ENCODE data around the gene TMEM234.

TMEM234 gene

GRCh38 chr1:32232558-32233304 is 10.6 kb upstream of the TMEM234 start:
- H3K36me3 ChIP-seq (ENCODE audit: control insufficient read depth, insufficient read depth, low read length) = peaks cover 65% of the 10 kb centered on the region
- no peaks in the 10 kb centered on the region for H3K27me3 ChIP-seq (ENCODE audit: control insufficient read depth, insufficient read depth, low read length)
- H3K4me3 ChIP-seq (ENCODE audit: low read depth, low read length) = no peak overlapping the region
- H3K4me1 ChIP-seq (ENCODE audit: control insufficient read depth, insufficient read depth, low read length) = no peaks in the 10 kb centered on the region
- H3K9me3 ChIP-seq (ENCODE audit: control insufficient read depth, insufficient read depth, low read depth, low read length) = no peaks in the 10 kb centered on the region
- no peak overlapping the region for H3K9ac ChIP-seq (ENCODE audit: low read length)
- H3K27ac ChIP-seq (ENCODE audit: low read depth, low read length) = no peak overlapping the region

GRCh38 chr1:32231843-32232432 is 9.8 kb upstream of the TMEM234 start:
- Histone ChIP-seq H3K9ac (ENCODE audit: low read length) (no peak overlapping the region), H3K4me1 (ENCODE audit: control insufficient read depth, insufficient read depth, low read length) (no peaks in the 10 kb centered on the region), H3K4me3 (ENCODE audit: low read depth, low read length) (no peak overlapping the region), H3K27ac (ENCODE audit: low read depth, low read length) (no peak overlapping the region), H3K9me3 (ENCODE audit: control insufficient read depth, insufficient read depth, low read depth, low read length) (no peaks in the 10 kb centered on the region), H3K36me3 (ENCODE audit: control insufficient read depth, insufficient read depth, low read length) (peaks cover 72% of the 10 kb centered on the region), H3K27me3 (ENCODE audit: control insufficient read depth, insufficient read depth, low read length) (no peaks in the 10 kb centered on the region)

DNA sequence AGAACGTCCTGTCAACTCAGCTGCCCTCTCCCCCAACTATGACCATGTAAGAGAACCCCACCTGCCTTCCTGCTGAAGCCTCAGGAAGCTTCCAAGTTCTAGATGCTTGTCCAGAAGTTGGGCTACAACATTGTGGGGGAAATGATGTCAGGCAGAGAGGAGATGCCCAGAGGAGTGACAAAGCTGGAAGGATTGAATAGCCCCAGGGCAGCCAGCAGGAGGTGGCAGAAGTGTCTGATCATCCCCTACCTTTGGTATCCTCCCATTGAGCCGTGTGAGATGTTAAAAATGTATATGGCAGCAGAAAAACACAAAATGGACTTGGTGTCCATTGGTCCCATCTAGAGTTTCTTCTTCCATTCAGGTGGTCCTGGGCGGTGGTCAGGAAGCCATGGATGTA is 6.6 kb upstream of the TMEM234 start:
- Histone ChIP-seq H3K27ac (ENCODE audit: low read depth, low read length) (no peak overlapping the region), H3K27me3 (ENCODE audit: control insufficient read depth, insufficient read depth, low read length) (no peaks in the 10 kb centered on the region), H3K4me3 (ENCODE audit: low read depth, low read length) (no peak overlapping the region), H3K4me1 (ENCODE audit: control insufficient read depth, insufficient read depth, low read length) (no peaks in the 10 kb centered on the region), H3K9ac (ENCODE audit: low read length) (no peak overlapping the region), H3K9me3 (ENCODE audit: control insufficient read depth, insufficient read depth, low read depth, low read length) (no peaks in the 10 kb centered on the region), H3K36me3 (ENCODE audit: control insufficient read depth, insufficient read depth, low read length) (peaks cover 84% of the 10 kb centered on the region)

DNA sequence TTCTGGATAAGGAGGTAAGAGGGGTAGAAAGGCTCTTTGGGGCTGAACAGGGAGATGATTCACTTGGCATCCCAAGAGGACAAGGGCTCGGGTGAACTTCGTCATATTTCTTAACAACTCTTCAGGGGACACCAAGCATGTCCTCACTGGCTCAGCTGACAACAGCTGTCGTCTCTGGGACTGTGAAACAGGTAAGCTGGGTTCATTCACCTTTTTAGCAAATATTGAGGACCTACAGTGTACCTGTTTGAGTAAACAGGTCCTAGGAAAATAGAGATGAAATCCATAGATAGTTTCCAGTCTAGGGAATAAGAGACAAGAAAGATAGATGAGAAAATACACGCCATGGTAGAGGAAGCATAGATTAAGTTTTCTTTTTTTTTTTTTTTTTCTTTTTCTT is 2.1 kb upstream of the TMEM234 start:
- H3K4me3 ChIP-seq (ENCODE audit: low read depth, low read length) = no peak overlapping the region
- no peak overlapping the region for H3K9ac ChIP-seq (ENCODE audit: low read length)
- H3K27me3 ChIP-seq (ENCODE audit: control insufficient read depth, insufficient read depth, low read length) = no peaks in the 10 kb centered on the region

DNA sequence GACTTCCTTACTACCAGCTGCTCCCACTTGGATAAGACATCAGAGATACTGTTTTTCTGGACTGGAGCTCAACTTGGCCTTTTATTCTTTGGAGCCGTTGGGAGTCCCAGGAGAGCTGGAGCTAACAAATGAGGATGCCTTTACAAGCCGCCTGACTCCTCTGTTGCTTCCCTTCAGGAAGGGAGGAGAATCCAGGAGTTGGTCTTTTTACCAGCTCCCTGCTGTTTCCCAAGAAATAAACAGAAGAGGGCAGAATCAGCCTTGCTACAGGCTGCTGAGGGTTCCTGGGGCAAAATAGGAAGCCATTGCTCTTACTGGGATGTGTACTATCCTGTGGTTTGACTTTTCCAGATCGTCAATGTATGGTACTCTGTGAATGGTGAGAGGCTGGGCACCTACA is 1.5 kb upstream of the TMEM234 start:
- Histone ChIP-seq H3K27ac (ENCODE audit: low read depth, low read length) (no peak overlapping the region), H3K9ac (ENCODE audit: low read length) (peak overlapping the region; percentile 28), H3K36me3 (ENCODE audit: control insufficient read depth, insufficient read depth, low read length) (peaks cover 50% of the 10 kb centered on the region), H3K27me3 (ENCODE audit: control insufficient read depth, insufficient read depth, low read length) (no peaks in the 10 kb centered on the region), H3K9me3 (ENCODE audit: control insufficient read depth, insufficient read depth, low read depth, low read length) (no peaks in the 10 kb centered on the region), H3K4me1 (ENCODE audit: control insufficient read depth, insufficient read depth, low read length) (peaks cover 7% of the 10 kb centered on the region; the same call in 1 of the 2 replicates), H3K4me3 (ENCODE audit: low read depth, low read length) (no peak overlapping the region)

More for the DNA sequence above, 2.1 kb upstream of the TMEM234 start:
- no peaks in the 10 kb centered on the region for H3K9me3 ChIP-seq (ENCODE audit: control insufficient read depth, insufficient read depth, low read depth, low read length)
- peaks cover 56% of the 10 kb centered on the region for H3K36me3 ChIP-seq (ENCODE audit: control insufficient read depth, insufficient read depth, low read length)
- peaks cover 7% of the 10 kb centered on the region; the same call in 1 of the 2 replicates for H3K4me1 ChIP-seq (ENCODE audit: control insufficient read depth, insufficient read depth, low read length)
- H3K27ac ChIP-seq (ENCODE audit: low read depth, low read length) = no peak overlapping the region

GRCh38 chr1:32221581-32221979 is 573 bp downstream of the TMEM234 start:
- peaks cover 37% of the 10 kb centered on the region for H3K36me3 ChIP-seq (ENCODE audit: control insufficient read depth, insufficient read depth, low read length)
- H3K4me3 ChIP-seq (ENCODE audit: low read depth, low read length) = peak overlapping the region; percentile 99
- no peaks in the 10 kb centered on the region for H3K27me3 ChIP-seq (ENCODE audit: control insufficient read depth, insufficient read depth, low read length)
- peak overlapping the region; percentile 96 for H3K9ac ChIP-seq (ENCODE audit: low read length)
- peaks cover 7% of the 10 kb centered on the region; the same call in 1 of the 2 replicates for H3K4me1 ChIP-seq (ENCODE audit: control insufficient read depth, insufficient read depth, low read length)
- peak overlapping the region; percentile 34; the same call in 1 of the 2 replicates for H3K27ac ChIP-seq (ENCODE audit: low read depth, low read length)
- H3K9me3 ChIP-seq (ENCODE audit: control insufficient read depth, insufficient read depth, low read depth, low read length) = no peaks in the 10 kb centered on the region

DNA sequence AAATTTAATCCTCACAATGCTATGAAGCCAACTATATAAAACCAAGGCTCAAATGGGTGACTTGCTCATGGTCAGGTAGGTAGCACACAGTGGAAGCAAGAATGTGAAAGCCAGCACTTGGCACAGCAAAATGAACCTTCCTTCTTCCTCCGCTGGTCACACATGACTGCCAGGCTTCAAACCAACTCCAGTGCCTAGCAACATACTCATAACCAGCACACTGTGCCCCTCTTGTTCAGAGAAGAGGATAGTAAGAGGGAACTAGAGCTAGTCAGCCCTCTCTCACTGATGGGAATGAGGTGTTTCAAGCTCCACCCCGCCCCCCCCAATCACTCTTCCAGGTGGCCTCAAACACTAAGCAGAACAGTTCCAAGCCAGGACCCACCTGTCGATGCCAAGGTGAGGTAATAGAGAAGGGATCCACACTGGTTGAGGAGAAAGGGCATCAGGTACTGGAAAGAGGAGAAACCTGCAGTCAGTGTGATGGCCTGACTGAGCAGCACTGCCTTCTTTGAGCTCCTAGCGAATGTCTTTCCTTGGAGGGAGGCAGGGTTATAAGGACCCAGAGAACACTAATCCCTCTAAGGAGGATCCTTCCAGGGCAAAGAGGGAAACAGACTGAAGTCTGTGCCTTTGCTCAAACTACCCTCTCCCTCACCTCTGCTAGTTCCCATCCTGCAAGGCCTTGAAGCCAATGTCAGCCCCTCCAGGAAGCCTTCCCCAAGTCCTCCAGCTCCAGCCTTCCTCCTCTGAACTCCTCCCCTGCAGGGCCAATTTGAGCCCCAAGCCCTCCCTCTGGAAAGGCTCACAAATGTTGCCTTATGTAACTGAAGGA is 1.2 kb downstream of the TMEM234 start:
- Histone ChIP-seq H3K27ac (ENCODE audit: low read depth, low read length) (no peak overlapping the region), H3K4me3 (ENCODE audit: low read depth, low read length) (peak overlapping the region; percentile 99), H3K9ac (ENCODE audit: low read length) (peak overlapping the region; percentile 96), H3K9me3 (ENCODE audit: control insufficient read depth, insufficient read depth, low read depth, low read length) (no peaks in the 10 kb centered on the region), H3K27me3 (ENCODE audit: control insufficient read depth, insufficient read depth, low read length) (no peaks in the 10 kb centered on the region), H3K4me1 (ENCODE audit: control insufficient read depth, insufficient read depth, low read length) (peaks cover 7% of the 10 kb centered on the region; the same call in 1 of the 2 replicates), H3K36me3 (ENCODE audit: control insufficient read depth, insufficient read depth, low read length) (peaks cover 39% of the 10 kb centered on the region)

- peaks cover 7% of the 10 kb centered on the region; the same call in 1 of the 2 replicates for H3K4me1 ChIP-seq (ENCODE audit: control insufficient read depth, insufficient read depth, low read length)
- H3K27ac ChIP-seq (ENCODE audit: low read depth, low read length) = no peak overlapping the region
- no peak overlapping the region for H3K9ac ChIP-seq (ENCODE audit: low read length)
- no peaks in the 10 kb centered on the region for H3K27me3 ChIP-seq (ENCODE audit: control insufficient read depth, insufficient read depth, low read length)
- no peaks in the 10 kb centered on the region for H3K9me3 ChIP-seq (ENCODE audit: control insufficient read depth, insufficient read depth, low read depth, low read length)
- peaks cover 38% of the 10 kb centered on the region for H3K36me3 ChIP-seq (ENCODE audit: control insufficient read depth, insufficient read depth, low read length)
- no peak overlapping the region for H3K4me3 ChIP-seq (ENCODE audit: low read depth, low read length)
Observed at GRCh38 chr1:32219022-32219421, 3.1 kb downstream of the TMEM234 start.

DNA sequence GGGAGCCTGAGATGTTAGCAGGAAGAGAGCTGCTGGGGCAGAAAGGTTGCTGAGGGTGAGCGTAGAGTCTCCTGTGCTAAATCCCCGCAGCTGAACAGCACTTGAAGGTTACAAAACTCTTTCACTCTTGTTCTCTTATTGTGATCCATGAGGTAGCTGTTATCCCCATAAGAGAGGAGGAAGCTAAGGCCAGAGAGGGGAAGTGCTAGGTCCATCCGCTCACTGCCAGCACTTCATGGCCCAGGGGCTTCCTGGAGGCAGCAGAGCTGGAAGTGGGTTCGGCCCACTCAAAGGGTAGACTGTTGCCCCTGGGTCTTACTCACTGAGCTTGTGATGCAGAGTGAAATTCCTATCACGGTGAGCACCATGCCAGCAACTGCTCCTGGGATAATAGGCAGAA is 5.6 kb downstream of the TMEM234 start:
- Histone ChIP-seq H3K27ac (ENCODE audit: low read depth, low read length) (no peak overlapping the region), H3K4me1 (ENCODE audit: control insufficient read depth, insufficient read depth, low read length) (peaks cover 7% of the 10 kb centered on the region; the same call in 1 of the 2 replicates), H3K27me3 (ENCODE audit: control insufficient read depth, insufficient read depth, low read length) (no peaks in the 10 kb centered on the region), H3K36me3 (ENCODE audit: control insufficient read depth, insufficient read depth, low read length) (peaks cover 31% of the 10 kb centered on the region), H3K9ac (ENCODE audit: low read length) (no peak overlapping the region), H3K9me3 (ENCODE audit: control insufficient read depth, insufficient read depth, low read depth, low read length) (no peaks in the 10 kb centered on the region), H3K4me3 (ENCODE audit: low read depth, low read length) (no peak overlapping the region)

DNA sequence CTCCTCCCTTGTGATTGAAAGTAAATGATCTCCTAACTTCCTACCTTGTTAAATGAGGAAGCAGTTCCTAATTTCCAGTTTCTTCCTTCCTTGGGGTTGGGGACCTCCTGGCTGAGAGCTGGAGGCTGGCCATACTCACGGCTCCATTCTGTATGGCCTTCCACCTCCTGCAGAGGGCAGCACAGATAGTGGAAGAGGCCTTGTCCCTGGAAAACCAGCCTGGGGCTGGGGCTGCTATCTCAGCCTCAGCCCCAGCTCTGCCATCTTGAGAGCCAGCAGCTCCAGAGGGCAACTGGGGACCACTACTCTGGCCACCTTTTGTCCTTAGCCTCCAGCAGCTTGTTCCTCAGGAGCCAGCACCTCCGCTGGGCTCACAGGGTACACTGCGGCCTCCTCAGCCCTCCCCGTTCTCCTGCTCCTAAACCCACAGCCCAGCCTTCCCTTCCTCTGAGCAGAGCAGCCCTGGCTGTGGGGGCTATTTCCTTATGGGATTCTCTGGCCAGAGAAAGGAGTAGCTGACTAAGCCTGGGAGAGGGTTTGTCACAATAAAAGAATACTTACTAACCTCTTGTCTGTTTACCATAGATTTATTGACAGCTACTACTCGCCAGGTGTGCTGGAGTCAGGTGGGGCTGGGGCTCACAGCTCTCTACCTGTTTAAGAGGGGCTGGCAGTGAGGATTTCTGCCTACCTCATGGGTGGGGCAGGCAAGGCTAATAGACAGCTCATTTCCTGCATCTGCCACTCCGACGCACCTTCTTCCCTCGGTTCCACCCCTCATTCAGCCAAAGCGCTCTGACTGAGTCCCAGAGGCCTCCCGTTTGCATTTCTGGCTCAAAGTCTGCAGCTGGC is 6.3 kb downstream of the TMEM234 start:
- Histone ChIP-seq H3K27ac (ENCODE audit: low read depth, low read length) (no peak overlapping the region), H3K36me3 (ENCODE audit: control insufficient read depth, insufficient read depth, low read length) (peaks cover 31% of the 10 kb centered on the region), H3K9ac (ENCODE audit: low read length) (no peak overlapping the region), H3K9me3 (ENCODE audit: control insufficient read depth, insufficient read depth, low read depth, low read length) (no peaks in the 10 kb centered on the region), H3K4me1 (ENCODE audit: control insufficient read depth, insufficient read depth, low read length) (peaks cover under 1% of the 10 kb centered on the region; the same call in 1 of the 2 replicates), H3K4me3 (ENCODE audit: low read depth, low read length) (no peak overlapping the region), H3K27me3 (ENCODE audit: control insufficient read depth, insufficient read depth, low read length) (no peaks in the 10 kb centered on the region)

Data from HUES6 (cell line).